Measurements from ENCODE around the gene CDV3. TPM values are rescaled to one million over a fixed set of nuclear protein-coding genes. Genes with fewer than 3 reads are reported as not detected.

Gene CDV3
- total RNA-seq, 1 experiment from 2014 or later, result 161 TPM

DNA sequence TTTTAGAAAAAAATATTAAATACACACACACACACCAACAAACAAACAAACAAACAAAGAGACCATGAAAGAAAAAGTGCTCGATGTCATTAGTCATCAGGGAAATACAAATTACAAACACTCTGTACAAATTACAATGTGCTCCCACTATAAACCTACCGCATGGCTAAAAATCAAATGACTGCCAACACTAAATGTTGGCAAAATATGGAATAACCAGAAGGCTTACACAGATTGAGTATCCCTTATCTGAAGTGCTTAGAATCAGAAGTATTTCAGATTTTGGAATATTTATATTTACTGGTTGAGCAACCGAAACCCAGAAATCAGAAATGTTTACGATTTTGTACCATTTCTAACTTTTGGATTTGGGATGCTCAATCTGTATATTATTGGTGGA lies 33.4 kb downstream of the CDV3 start:
- H3K4me3 ChIP-seq (ENCODE audit: low read depth, low read length, poor library complexity, severe bottlenecking), result no peak overlapping the region
- peaks cover 53% of the 10 kb centered on the region for H3K36me3 ChIP-seq (ENCODE audit: insufficient read depth, low read length, poor library complexity, severe bottlenecking)
- TF ChIP-seq, protein P1, sequence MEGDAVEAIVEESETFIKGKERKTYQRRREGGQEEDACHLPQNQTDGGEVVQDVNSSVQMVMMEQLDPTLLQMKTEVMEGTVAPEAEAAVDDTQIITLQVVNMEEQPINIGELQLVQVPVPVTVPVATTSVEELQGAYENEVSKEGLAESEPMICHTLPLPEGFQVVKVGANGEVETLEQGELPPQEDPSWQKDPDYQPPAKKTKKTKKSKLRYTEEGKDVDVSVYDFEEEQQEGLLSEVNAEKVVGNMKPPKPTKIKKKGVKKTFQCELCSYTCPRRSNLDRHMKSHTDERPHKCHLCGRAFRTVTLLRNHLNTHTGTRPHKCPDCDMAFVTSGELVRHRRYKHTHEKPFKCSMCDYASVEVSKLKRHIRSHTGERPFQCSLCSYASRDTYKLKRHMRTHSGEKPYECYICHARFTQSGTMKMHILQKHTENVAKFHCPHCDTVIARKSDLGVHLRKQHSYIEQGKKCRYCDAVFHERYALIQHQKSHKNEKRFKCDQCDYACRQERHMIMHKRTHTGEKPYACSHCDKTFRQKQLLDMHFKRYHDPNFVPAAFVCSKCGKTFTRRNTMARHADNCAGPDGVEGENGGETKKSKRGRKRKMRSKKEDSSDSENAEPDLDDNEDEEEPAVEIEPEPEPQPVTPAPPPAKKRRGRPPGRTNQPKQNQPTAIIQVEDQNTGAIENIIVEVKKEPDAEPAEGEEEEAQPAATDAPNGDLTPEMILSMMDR (conservative IDR thresholded peaks at IDR 0.05; ENCODE audit: low read depth, low read length), result no peak
- TF ChIP-seq EZH2 (IDR thresholded peaks at IDR 0.05; ENCODE audit: borderline replicate concordance, low read depth, low read length, poor library complexity, severe bottlenecking), result no peak
- DNase-seq (ENCODE audit: low spot score), result no peak
- POLR2A ChIA-PET (ENCODE audit: low non-redundant PET), result interaction anchor here (0.6 kb wide), 2 partner anchors 30 to 419 kb away, joined by 6 to 9 read pairs; no protein-coding TSS in a partner anchor
- intact Hi-C loops (cut with micrococcal nuclease; ENCODE audit: unreplicated experiment), result no loop called here
- no peaks in the 10 kb centered on the region for H3K9me3 ChIP-seq (ENCODE audit: low read depth, low read length, poor library complexity, severe bottlenecking)
- H3K27ac ChIP-seq (ENCODE audit: low read depth, low read length, poor library complexity, severe bottlenecking), result no peak overlapping the region
- no peaks in the 10 kb centered on the region for H3K27me3 ChIP-seq (replicated peaks; ENCODE audit: insufficient read depth, low read depth, low read length, poor library complexity)
- BruUV-seq (replicated peaks), result no TSS peak
- CTCF ChIA-PET, result interaction anchor here (0.6 kb wide), 1 partner anchor 142 kb away, joined by 9 read pairs; no protein-coding TSS in a partner anchor
- no peaks in the 10 kb centered on the region for H3K4me1 ChIP-seq (ENCODE audit: insufficient read depth, low read length, poor library complexity, severe bottlenecking)

DNA sequence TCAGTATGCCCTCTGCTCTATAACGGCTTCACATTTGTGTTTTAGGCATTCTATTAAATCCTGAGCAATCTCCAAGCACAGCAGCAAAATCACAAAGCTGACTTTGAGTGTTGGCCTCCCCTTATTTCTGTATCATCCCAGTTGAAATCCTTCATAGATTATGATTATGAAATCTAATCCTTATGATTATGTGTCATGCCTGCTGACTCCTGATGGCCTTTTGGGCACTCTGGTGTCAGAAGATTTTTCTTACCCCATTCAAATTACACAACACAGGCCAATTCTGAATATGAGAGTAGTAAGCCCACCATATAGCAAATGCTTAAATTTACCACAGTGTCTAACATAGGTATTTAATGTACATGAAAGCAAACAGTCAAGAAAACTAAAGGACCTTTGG lies 34.3 kb downstream of the CDV3 start:
- Histone ChIP-seq H3K4me1 (ENCODE audit: insufficient read depth, low read length, poor library complexity, severe bottlenecking) (no peaks in the 10 kb centered on the region), H3K36me3 (ENCODE audit: insufficient read depth, low read length, poor library complexity, severe bottlenecking) (peaks cover 58% of the 10 kb centered on the region), H3K9me3 (ENCODE audit: low read depth, low read length, poor library complexity, severe bottlenecking) (no peaks in the 10 kb centered on the region), H3K27ac (ENCODE audit: low read depth, low read length, poor library complexity, severe bottlenecking) (no peak overlapping the region), H3K27me3 (replicated peaks; ENCODE audit: insufficient read depth, low read depth, low read length, poor library complexity) (no peaks in the 10 kb centered on the region), H3K4me3 (ENCODE audit: low read depth, low read length, poor library complexity, severe bottlenecking) (no peak overlapping the region)
- DNase-seq (ENCODE audit: low spot score), result no peak
- ChIA-PET CTCF (no interaction called here), POLR2A (ENCODE audit: low non-redundant PET) (no interaction called here)
- no TSS peak for BruUV-seq (replicated peaks)
- TF ChIP-seq EZH2 (IDR thresholded peaks at IDR 0.05; ENCODE audit: borderline replicate concordance, low read depth, low read length, poor library complexity, severe bottlenecking), result no peak
- TF ChIP-seq, protein P1 (conservative IDR thresholded peaks at IDR 0.05; ENCODE audit: low read depth, low read length), result no peak
- intact Hi-C loops (cut with micrococcal nuclease; ENCODE audit: unreplicated experiment), result no loop called here

DNA sequence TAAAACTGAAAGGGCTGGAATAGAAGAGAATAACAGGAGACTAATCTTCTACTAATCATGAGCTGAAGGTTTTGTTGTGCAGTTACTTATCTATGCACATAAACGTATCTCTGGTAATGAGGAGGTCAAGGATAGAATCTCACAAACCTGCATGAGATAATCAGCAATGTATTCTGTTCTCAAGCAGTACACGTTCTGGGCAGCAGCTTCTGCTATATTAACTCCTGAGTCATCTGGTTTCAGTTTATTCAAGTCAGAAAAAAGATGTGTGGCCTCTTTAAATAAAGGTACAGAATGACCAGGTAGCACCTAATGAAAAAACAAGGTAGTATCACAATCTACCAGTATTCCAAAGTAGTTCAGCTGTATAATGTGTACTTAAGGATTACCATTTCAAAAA lies 34.9 kb downstream of the CDV3 start:
- DNase-seq (ENCODE audit: low spot score), result no peak
- Histone ChIP-seq H3K27me3 (replicated peaks; ENCODE audit: insufficient read depth, low read depth, low read length, poor library complexity) (no peaks in the 10 kb centered on the region), H3K4me1 (ENCODE audit: insufficient read depth, low read length, poor library complexity, severe bottlenecking) (peaks cover 4% of the 10 kb centered on the region), H3K4me3 (ENCODE audit: low read depth, low read length, poor library complexity, severe bottlenecking) (no peak overlapping the region), H3K36me3 (ENCODE audit: insufficient read depth, low read length, poor library complexity, severe bottlenecking) (peaks cover 58% of the 10 kb centered on the region), H3K9me3 (ENCODE audit: low read depth, low read length, poor library complexity, severe bottlenecking) (no peaks in the 10 kb centered on the region), H3K27ac (ENCODE audit: low read depth, low read length, poor library complexity, severe bottlenecking) (no peak overlapping the region)
- ChIA-PET POLR2A (ENCODE audit: low non-redundant PET) (no interaction called here), CTCF (no interaction called here)
- TF ChIP-seq, protein P1 (conservative IDR thresholded peaks at IDR 0.05; ENCODE audit: low read depth, low read length), result no peak
- no peak for TF ChIP-seq EZH2 (IDR thresholded peaks at IDR 0.05; ENCODE audit: borderline replicate concordance, low read depth, low read length, poor library complexity, severe bottlenecking)
- intact Hi-C loops (cut with micrococcal nuclease; ENCODE audit: unreplicated experiment), result no loop called here
- BruUV-seq (replicated peaks), result no TSS peak

All from A673 (cell line).